Neuronal stem cell (in vitro differentiated cells): ENCODE results near the gene KLC4.

Experiments used
- DNase-seq: peaks from one replicate; pipeline ENCODE4 v3.0.0-alpha.2; 2013; ENCODE audit warnings: low spot score
- H2AFZ ChIP-seq: one replicate; pipeline ENCODE4 v1.6.1; 2013; ENCODE audit warnings: mild to moderate bottlenecking, low read length, inconsistent platforms
- H2AK5ac ChIP-seq: 2 replicates; pipeline ENCODE4 v1.6.1; 2013; ENCODE audit warnings: low read depth, mild to moderate bottlenecking, inconsistent platforms, low read length, moderate library complexity, mixed read lengths
- H2BK120ac ChIP-seq: 2 replicates; pipeline ENCODE4 v1.6.1; 2013; ENCODE audit warnings: low read depth, mild to moderate bottlenecking, inconsistent platforms, low read length, moderate library complexity, mixed read lengths
- H2BK12ac ChIP-seq: one replicate; pipeline ENCODE4 v1.6.1; 2013; ENCODE audit warnings: low read length, inconsistent platforms
- H2BK15ac ChIP-seq: 2 replicates; pipeline ENCODE4 v1.6.1; 2013; ENCODE audit warnings: mild to moderate bottlenecking, low read length, inconsistent platforms, mixed read lengths
- H2BK5ac ChIP-seq: one replicate; pipeline ENCODE4 v1.6.1; 2013; ENCODE audit warnings: inconsistent platforms, mild to moderate bottlenecking, low read length, moderate library complexity
- H3K14ac ChIP-seq: one replicate; pipeline ENCODE4 v1.6.1; 2013; ENCODE audit warnings: low read length, inconsistent platforms
- H3K18ac ChIP-seq: 2 replicates; pipeline ENCODE4 v1.6.1; 2013; ENCODE audit warnings: low read length, inconsistent platforms
- H3K23ac ChIP-seq: 2 replicates; pipeline ENCODE4 v1.6.1; 2013; ENCODE audit warnings: low read depth, mild to moderate bottlenecking, mixed read lengths, low read length, inconsistent platforms; ENCODE audit not compliant: poor library complexity
- H3K27ac ChIP-seq: replicated peaks from 3 replicates; pipeline ENCODE4 v1.5.1; 2013; ENCODE audit warnings: low read length, inconsistent platforms
- H3K27me3 ChIP-seq, 3 experiments: 2 replicates each; pipeline ENCODE4 v1.6.1; 2013; ENCODE audit warnings: low read length in 3 of 3, mild to moderate bottlenecking in 2 of 3, inconsistent platforms in 1 of 3, low read depth in 1 of 3, mixed read lengths in 1 of 3, moderate library complexity in 1 of 3; ENCODE audit not compliant: control insufficient read depth in 3 of 3, insufficient read depth in 3 of 3
- H3K36me3 ChIP-seq, 2 donors: replicated peaks in 1 of 2; 2 replicates each; pipeline ENCODE4 v1.6.1; 2013; ENCODE audit warnings: low read length in 2 of 2; ENCODE audit not compliant: control insufficient read depth in 2 of 2, insufficient read depth in 2 of 2
- H3K4ac ChIP-seq: 2 replicates; pipeline ENCODE4 v1.6.1; 2013; ENCODE audit warnings: inconsistent platforms, mild to moderate bottlenecking, low read length, moderate library complexity
- H3K4me1 ChIP-seq, 2 donors: 1 replicate in 1 of 2; 2 replicates in 1 of 2; pipeline ENCODE4 v1.6.1; 2013; ENCODE audit warnings: low read length in 2 of 2, low read depth in 1 of 2; ENCODE audit not compliant: control insufficient read depth in 2 of 2, insufficient read depth in 1 of 2
- H3K4me2 ChIP-seq: one replicate; pipeline ENCODE4 v1.6.1; 2013; ENCODE audit warnings: mild to moderate bottlenecking, low read length, inconsistent platforms; ENCODE audit not compliant: insufficient read depth, poor library complexity, severe bottlenecking
- H3K4me3 ChIP-seq, 2 donors: 2 replicates each; pipeline ENCODE4 v1.5.1; 2013; ENCODE audit warnings: low read length in 2 of 2, mild to moderate bottlenecking in 2 of 2, inconsistent platforms in 1 of 2, moderate library complexity in 1 of 2
- H3K79me1 ChIP-seq: one replicate; pipeline ENCODE4 v1.6.1; 2013; ENCODE audit warnings: low read depth, mild to moderate bottlenecking, inconsistent platforms, low read length, moderate library complexity
- H3K9ac ChIP-seq: one replicate; pipeline ENCODE4 v1.6.1; 2013; ENCODE audit warnings: mild to moderate bottlenecking, low read depth, low read length, inconsistent platforms; ENCODE audit not compliant: poor library complexity
- H3K9me3 ChIP-seq, 2 donors: replicated peaks in 1 of 2; 2 replicates each; pipeline versions ENCODE3 to v1.6.1; 2013; ENCODE audit warnings: low read length in 2 of 2, mild to moderate bottlenecking in 2 of 2, inconsistent platforms in 1 of 2, low read depth in 1 of 2, mixed read lengths in 1 of 2, moderate library complexity in 1 of 2; ENCODE audit not compliant: control insufficient read depth in 2 of 2, insufficient read depth in 1 of 2
- H4K8ac ChIP-seq: one replicate; pipeline ENCODE4 v1.6.1; 2013; ENCODE audit warnings: low read depth, mild to moderate bottlenecking, inconsistent platforms, low read length, moderate library complexity
- H4K91ac ChIP-seq: one replicate; pipeline ENCODE4 v1.6.1; 2013; ENCODE audit warnings: low read length, low read depth, mild to moderate bottlenecking, inconsistent platforms; ENCODE audit not compliant: poor library complexity
- WGBS, 2 donors: extraction: QIAGEN DNeasy Blood & Tissue Kit; methylation state at CpG; one replicate each; pipeline ENCODE4 v1.1.7; 2013; ENCODE audit warnings: missing lambda C conversion rate in 2 of 2, mixed read lengths in 1 of 2; ENCODE audit not compliant: insufficient read length in 2 of 2, insufficient replicate concordance in 1 of 2; ENCODE audit errors: extremely low coverage in 2 of 2; 5-methylcytosine and 5-hydroxymethylcytosine counted together

KLC4 gene

DNA sequence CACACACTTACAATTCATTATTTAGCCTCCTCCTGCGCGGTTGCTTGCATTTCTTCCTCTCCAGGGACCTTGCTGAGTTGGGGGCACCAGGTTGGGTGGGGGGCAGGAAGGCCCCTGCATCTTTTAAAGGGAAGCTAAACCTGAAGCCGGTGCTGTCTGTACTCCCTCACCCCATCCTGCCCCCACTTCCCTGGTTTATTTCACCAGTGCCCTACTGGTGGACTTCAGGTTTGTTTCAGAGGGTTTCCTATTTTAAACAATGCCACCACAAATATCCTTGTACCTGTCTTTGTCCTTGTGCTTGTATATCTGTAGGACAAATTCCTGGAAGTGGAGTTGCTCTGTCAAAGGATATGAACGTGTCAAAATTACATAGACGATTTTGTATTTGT is 37.7 kb downstream of the KLC4 start:
- no peak for DNase-seq
- no peak overlapping the region for H3K14ac ChIP-seq
- no peak overlapping the region for H2BK12ac ChIP-seq
- H3K36me3 ChIP-seq, result no peaks in the 10 kb centered on the region
- H2BK120ac ChIP-seq, result no peak overlapping the region
- H3K27me3 ChIP-seq, result no peaks in the 10 kb centered on the region
- WGBS, 2 donors, result no CpG with 5 or more reads among the region's 5 CpGs
- peaks cover 15 to 36% of the 10 kb centered on the region in 2 donors for H3K4me1 ChIP-seq
- no peak overlapping the region for H4K8ac ChIP-seq
- no peak overlapping the region for H2AFZ ChIP-seq
- no peak overlapping the region for H3K18ac ChIP-seq
- no peaks in the 10 kb centered on the region for H3K9me3 ChIP-seq
- H3K4ac ChIP-seq, result no peak overlapping the region
- no peak overlapping the region for H3K27ac ChIP-seq
- H3K9ac ChIP-seq, result no peak overlapping the region
- no peak overlapping the region for H3K4me3 ChIP-seq
- H2BK15ac ChIP-seq, result no peak overlapping the region
- no peak overlapping the region for H3K4me2 ChIP-seq
- H2BK5ac ChIP-seq, result no peak overlapping the region
- no peak overlapping the region for H4K91ac ChIP-seq
- H3K23ac ChIP-seq, result no peak overlapping the region
- H2AK5ac ChIP-seq, result no peak overlapping the region
- peaks cover 3% of the 10 kb centered on the region for H3K79me1 ChIP-seq

DNA sequence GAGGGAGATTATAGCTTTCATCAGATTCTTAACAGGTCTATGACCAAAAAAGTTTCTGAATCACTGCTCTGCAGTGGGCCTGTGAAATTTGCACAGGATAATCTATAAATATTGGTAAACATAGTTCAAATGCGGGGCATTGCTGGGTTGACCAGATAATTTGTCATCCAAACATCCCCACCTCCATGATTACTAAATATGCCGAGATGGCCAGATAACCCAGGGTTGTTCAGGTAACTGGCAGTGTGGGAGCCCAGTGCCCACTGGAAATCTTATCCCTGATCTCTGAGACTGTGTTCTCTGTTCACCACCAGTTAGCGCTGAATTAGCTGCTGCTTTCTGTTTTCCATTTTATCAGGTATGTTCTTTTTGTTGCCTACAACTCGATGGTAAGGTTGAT is 38.1 kb downstream of the KLC4 start:
- Histone ChIP-seq H3K18ac (no peak overlapping the region), H2BK15ac (no peak overlapping the region), H3K4ac (no peak overlapping the region), H4K8ac (no peak overlapping the region), H3K27me3 (no peaks in the 10 kb centered on the region), H3K27ac (no peak overlapping the region), H3K4me2 (no peak overlapping the region), H3K36me3 (no peaks in the 10 kb centered on the region), H3K79me1 (peaks cover 3% of the 10 kb centered on the region), H3K4me3 (no peak overlapping the region), H4K91ac (no peak overlapping the region), H3K23ac (no peak overlapping the region), H2BK5ac (no peak overlapping the region), H2BK12ac (no peak overlapping the region), H3K4me1 (peaks cover 15 to 35% of the 10 kb centered on the region in 2 donors), H3K9me3 (no peaks in the 10 kb centered on the region), H3K9ac (no peak overlapping the region), H2AK5ac (no peak overlapping the region), H2BK120ac (no peak overlapping the region), H2AFZ (no peak overlapping the region), H3K14ac (no peak overlapping the region)
- DNase-seq, result no peak
- WGBS, 2 donors, result no CpG with 5 or more reads among the region's 4 CpGs

DNA sequence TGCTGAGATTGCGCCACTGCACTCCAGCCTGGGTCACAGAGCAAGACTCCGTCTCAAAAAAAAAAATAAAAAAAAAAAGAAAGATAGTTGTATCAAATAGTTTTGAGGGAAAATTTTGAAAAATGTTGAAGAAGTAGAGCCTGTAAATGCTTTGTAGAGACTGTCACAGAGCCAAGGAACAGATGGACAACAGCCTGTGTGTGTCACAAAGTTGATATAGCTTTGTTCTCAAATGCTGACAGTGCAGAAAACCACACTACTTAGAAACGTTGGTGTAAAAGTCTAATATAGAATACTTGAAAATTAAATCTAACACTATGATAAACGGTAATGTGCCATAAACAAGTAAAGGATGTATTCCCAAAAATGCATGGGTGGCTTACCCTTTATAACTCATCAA is 42.1 kb downstream of the KLC4 start:
- H3K36me3 ChIP-seq, result no peaks in the 10 kb centered on the region
- no peak for DNase-seq
- H2BK15ac ChIP-seq, result no peak overlapping the region
- H4K8ac ChIP-seq, result no peak overlapping the region
- H3K9me3 ChIP-seq, result no peaks in the 10 kb centered on the region
- H3K4ac ChIP-seq, result no peak overlapping the region
- H4K91ac ChIP-seq, result no peak overlapping the region
- H3K4me1 ChIP-seq, result peaks cover 8 to 29% of the 10 kb centered on the region in 2 donors
- H2AFZ ChIP-seq, result no peak overlapping the region
- H3K23ac ChIP-seq, result no peak overlapping the region
- no peak overlapping the region for H3K27ac ChIP-seq
- no CpG with 5 or more reads among the region's 4 CpGs for WGBS, 2 donors
- no peak overlapping the region for H3K4me2 ChIP-seq
- no peak overlapping the region for H3K9ac ChIP-seq
- no peak overlapping the region for H3K14ac ChIP-seq
- H3K4me3 ChIP-seq, result no peak overlapping the region
- no peak overlapping the region for H2BK5ac ChIP-seq
- no peak overlapping the region for H2AK5ac ChIP-seq
- H3K27me3 ChIP-seq, result no peaks in the 10 kb centered on the region
- H2BK12ac ChIP-seq, result no peak overlapping the region
- peaks cover 5% of the 10 kb centered on the region for H3K79me1 ChIP-seq
- no peak overlapping the region for H3K18ac ChIP-seq
- no peak overlapping the region for H2BK120ac ChIP-seq

DNA sequence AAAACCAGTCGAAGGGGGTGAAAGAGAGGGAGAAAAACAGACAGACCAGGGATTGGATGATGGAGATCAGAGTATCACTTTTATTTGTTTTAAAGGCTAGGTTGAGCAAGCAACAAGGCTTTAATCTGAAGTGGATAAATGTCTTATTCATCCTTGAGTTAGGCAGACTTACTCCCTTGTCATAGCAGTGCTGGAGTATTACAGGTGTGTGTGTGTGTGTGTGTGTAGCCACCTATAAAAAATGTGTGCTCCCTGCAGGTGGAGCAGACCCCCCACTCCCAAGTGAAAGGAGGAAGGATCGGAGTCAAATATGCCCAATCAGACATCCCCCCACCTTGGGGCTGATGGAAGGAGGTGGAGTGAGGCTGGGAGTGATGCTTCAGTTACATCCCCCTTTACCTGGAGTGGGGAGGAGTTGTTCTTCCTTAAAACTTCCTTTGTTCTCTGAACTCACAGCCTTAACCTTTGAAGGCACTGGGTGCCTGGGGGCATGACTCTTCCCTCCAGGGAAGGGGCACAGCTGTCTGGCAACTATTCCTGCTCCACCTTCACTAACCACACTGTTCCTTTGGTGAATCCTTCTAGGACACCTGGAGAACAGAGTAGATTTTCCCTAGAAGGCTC is 43.9 kb downstream of the KLC4 start:
- no peak overlapping the region for H2AK5ac ChIP-seq
- no peak overlapping the region for H3K23ac ChIP-seq
- H3K27me3 ChIP-seq, result no peaks in the 10 kb centered on the region
- H2BK15ac ChIP-seq, result no peak overlapping the region
- no peak overlapping the region for H2BK12ac ChIP-seq
- no peak overlapping the region for H3K4me2 ChIP-seq
- no peak overlapping the region for H3K4ac ChIP-seq
- H3K9ac ChIP-seq, result no peak overlapping the region
- H2BK5ac ChIP-seq, result no peak overlapping the region
- H3K4me1 ChIP-seq, result peaks cover 5 to 13% of the 10 kb centered on the region in 2 donors
- H3K18ac ChIP-seq, result no peak overlapping the region
- H3K79me1 ChIP-seq, result peaks cover 5% of the 10 kb centered on the region
- H3K36me3 ChIP-seq, result no peaks in the 10 kb centered on the region
- H3K14ac ChIP-seq, result no peak overlapping the region
- WGBS, 2 donors, result no CpG with 5 or more reads among the region's 2 CpGs
- H3K9me3 ChIP-seq, result no peaks in the 10 kb centered on the region
- H3K4me3 ChIP-seq, result no peak overlapping the region
- H2BK120ac ChIP-seq, result no peak overlapping the region
- H4K91ac ChIP-seq, result no peak overlapping the region
- no peak overlapping the region for H3K27ac ChIP-seq
- no peak overlapping the region for H4K8ac ChIP-seq
- no peak for DNase-seq
- no peak overlapping the region for H2AFZ ChIP-seq
